Psoas muscle (tissue), 8 donors: ENCODE results near the gene PRAMEF17. TPM values are rescaled to one million over a fixed set of nuclear protein-coding genes. Genes with fewer than 3 reads are reported as not detected.
"Not testable (repeated sequence)": the region's sequence is repeated elsewhere in the genome, so short reads cannot be mapped to it uniquely, and the experiment has no call there.

Experiments used
- ATAC-seq, 4 donors: fragments of 200-7000 bp; cut with Tn5 transposase; one replicate each; pipeline ENCODE4 v1.9.1; 2020; ENCODE audit warnings: moderate library complexity in 3 of 4, mild to moderate bottlenecking in 2 of 4
- DNase-seq, 2 donors: peaks; one replicate each; pipeline ENCODE4 v3.0.0-alpha.2; 2020
- H3K27ac ChIP-seq: fragments of 200-600 bp; one replicate; pipeline ENCODE4 v1.8.0; 2022
- H3K27me3 ChIP-seq, 3 donors: fragments of 200-600 bp in 1 of 3; one replicate each; pipeline versions ENCODE4 v1.6.1 to v1.8.0; 2013 to 2022; ENCODE audit warnings: low read length in 2 of 3, mild to moderate bottlenecking in 2 of 3, moderate library complexity in 1 of 3; ENCODE audit not compliant: insufficient read depth in 3 of 3
- H3K36me3 ChIP-seq, 2 donors: fragments of 200-600 bp in 1 of 2; one replicate each; pipeline versions ENCODE4 v1.6.1 to v1.8.0; 2013 to 2022; ENCODE audit warnings: low read depth in 1 of 2, mild to moderate bottlenecking in 1 of 2, moderate library complexity in 1 of 2; ENCODE audit not compliant: insufficient read depth in 1 of 2
- H3K4me1 ChIP-seq: fragments of 200-600 bp; one replicate; pipeline ENCODE4 v1.8.0; 2022
- H3K4me3 ChIP-seq: fragments of 200-600 bp; one replicate; pipeline ENCODE4 v1.8.0; 2022; ENCODE audit warnings: mild to moderate bottlenecking
- H3K9me3 ChIP-seq: fragments of 200-600 bp; one replicate; pipeline ENCODE4 v1.8.0; 2022
- WGBS, 3 donors: extraction: QIAGEN DNeasy Blood & Tissue Kit; methylation state at CpG; one replicate each; pipeline versions ENCODE4 v1.1.6 to v1.1.7; 2013; 5-methylcytosine and 5-hydroxymethylcytosine counted together
- intact Hi-C, 2 donors: fragments of 100-400 bp; cut with DNase I; formaldehyde crosslinking; loops; one replicate each; pipeline versions ENCODE4 v1.11.0 to v1.14.2; 2022
- polyA plus RNA-seq, 3 donors: library from polyadenylated mRNA; stranded (reverse); fragments of 200-250 nt; gene quantifications; one replicate each; pipeline ENCODE4 v1.2.3, GENCODE V29; 2013
- total RNA-seq, 4 donors: library from RNA; stranded (reverse); fragmentation: NEBNext Ultra II Directional in 2 of 4; extraction: Animal tissue kit (Norgen Biotek cat#: 25700) in 2 of 4; gene quantifications; one replicate each; pipeline versions ENCODE4 v1.2.1 to v1.2.4, GENCODE V29; 2021 to 2023
- TF ChIP-seq, protein P1 (sequence below): fragments of 200-600 bp; IDR thresholded peaks from one replicate; pipeline ENCODE4 v1.8.0; 2022; ENCODE audit warnings: antibody characterized with exemption
- donor health status: healthy with polysubstance abuse.
- donor health status: DM: no; HTN: no; CAD: no; lungs with moderate emphysema.
- donor health status: Bipolar disorder and iron deficiency.
- donor health status: healthy.
- donor health status: DM: yes; HTN: yes; CAD: no.
- donor health status: DM: no; HTN: no; CAD: no.
- donor health status: DM: no; HTN: no; CAD: no.
- donor health status: DM: yes; HTN: yes; CAD: no.

The PRAMEF17 gene
- total and polyA plus RNA-seq, 7 donors: not detected

DNA sequence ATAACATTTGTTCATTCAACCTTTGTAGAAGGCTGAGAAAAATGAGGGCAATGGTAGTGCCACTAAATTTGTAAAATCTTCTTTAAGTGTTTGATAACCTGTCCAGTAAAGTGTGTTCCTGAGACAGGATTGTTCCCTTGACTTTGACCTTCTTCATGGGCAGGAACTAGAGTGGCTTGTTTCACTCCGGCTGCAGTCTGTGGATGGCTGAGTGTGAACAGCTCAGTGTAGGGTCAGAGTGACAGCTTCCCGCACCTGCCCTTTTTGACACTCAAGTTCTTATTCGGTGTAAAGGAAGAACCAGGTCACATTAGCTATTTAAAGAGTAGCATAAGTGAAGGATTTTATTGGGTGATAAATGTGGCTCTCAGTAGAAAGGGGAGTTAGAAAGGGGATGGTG, 9.1 kb upstream of the PRAMEF17 start:
- intact Hi-C loops, H3K4me1 ChIP-seq, H3K4me3 ChIP-seq, H3K36me3 ChIP-seq, H3K9me3 ChIP-seq, H3K27ac ChIP-seq, ATAC-seq, DNase-seq, H3K27me3 ChIP-seq: not testable (repeated sequence)
- WGBS, 3 donors: 38 to 68% (median 41%) methylated on average over 3 of the region's 3 CpGs

DNA sequence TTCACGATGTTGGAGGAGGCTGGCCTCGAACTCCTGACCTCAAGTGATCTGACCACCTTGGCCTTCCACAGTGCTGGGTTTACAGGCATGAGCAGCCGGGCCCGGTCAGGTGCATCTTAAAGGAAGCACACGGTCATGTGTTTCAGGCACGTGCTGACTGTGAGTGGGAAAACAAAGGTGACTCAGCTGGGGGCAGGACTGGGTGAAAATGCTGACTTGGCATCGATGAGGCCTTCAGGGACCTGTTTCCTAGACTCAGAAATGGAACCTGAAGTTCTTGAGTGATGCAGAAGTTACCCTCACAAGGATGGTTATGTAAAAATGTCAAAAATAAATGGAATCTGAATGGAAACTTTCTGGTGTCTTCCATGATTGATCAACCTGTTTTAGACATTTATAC, 3.6 kb downstream of the PRAMEF17 start:
- DNase-seq, H3K27me3 ChIP-seq, H3K36me3 ChIP-seq, intact Hi-C loops, ATAC-seq, H3K4me1 ChIP-seq, H3K9me3 ChIP-seq, H3K4me3 ChIP-seq, H3K27ac ChIP-seq: not testable (repeated sequence)
- WGBS, 3 donors: 72 to 79% (median 77%) methylated on average over 7 of the region's 7 CpGs

DNA sequence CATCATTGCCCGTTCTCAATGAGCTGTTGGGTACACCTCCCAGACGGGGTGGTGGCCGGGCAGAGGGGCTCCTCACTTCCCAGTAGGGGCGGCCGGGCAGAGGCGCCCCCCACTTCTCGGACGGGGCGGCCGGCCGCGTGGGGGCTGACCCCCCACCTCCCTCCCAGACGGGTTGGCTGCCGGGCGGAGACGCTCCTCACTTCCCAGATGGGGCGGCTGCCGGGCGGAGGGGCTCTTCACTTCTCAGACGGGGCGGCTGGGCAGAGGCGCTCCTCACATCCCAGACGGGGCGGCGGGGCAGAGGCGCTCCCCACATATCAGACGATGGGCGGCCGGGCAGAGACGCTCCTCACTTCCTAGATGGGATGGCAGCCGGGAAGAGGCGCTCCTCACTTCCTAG, 5.3 kb downstream of the PRAMEF17 start:
- DNase-seq, H3K9me3 ChIP-seq, ATAC-seq, H3K36me3 ChIP-seq, H3K27me3 ChIP-seq, H3K27ac ChIP-seq, intact Hi-C loops, H3K4me3 ChIP-seq, H3K4me1 ChIP-seq: not testable (repeated sequence)
- 90 to 95% (median 93%) methylated on average over 23 to 32 of the region's 32 CpGs for WGBS, 3 donors

DNA sequence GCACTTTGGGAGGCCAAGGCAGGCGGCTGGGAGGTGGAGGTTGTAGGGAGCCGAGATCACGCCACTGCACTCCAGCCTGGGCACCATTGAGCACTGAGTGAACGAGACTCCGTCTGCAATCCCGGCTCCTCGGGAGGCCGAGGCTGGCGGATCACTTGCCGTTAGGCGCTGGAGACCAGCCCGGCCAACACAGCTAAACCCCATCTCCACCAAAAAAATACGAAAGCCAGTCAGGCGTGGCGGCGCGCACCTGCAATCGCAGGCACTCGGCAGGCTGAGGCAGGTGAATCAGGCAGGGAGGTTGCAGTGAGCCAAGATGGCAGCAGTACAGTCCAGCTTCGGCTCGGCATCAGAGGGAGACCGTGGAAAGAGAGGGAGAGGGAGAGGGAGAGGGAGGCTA, 5.9 kb downstream of the PRAMEF17 start:
- H3K27me3 ChIP-seq, DNase-seq, H3K4me1 ChIP-seq, H3K4me3 ChIP-seq, H3K27ac ChIP-seq, intact Hi-C loops, ATAC-seq, H3K9me3 ChIP-seq, H3K36me3 ChIP-seq: not testable (repeated sequence)
- 95 to 96% (median 96%) methylated on average over 17 to 22 of the region's 22 CpGs for WGBS, 3 donors

DNA sequence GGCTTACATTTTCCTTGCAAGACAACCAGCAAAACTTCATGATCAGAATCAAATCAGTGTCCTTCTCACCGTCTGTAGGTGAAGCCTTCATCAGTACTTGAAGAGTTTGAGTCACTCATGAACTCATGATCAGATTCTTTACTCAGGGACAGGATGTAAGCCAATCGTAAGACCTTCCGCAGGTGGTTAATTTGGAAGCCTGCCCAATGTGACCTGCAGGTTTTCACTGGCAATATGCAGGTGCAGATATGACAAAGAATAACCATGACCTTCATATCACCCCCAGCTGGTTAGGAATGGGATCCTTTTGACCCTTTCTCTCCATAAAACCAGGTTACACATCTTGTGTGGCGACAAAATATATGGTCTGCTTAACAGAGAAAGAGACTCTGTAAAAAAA, 18.4 kb downstream of the PRAMEF17 start:
- ATAC-seq: no peak

DNA sequence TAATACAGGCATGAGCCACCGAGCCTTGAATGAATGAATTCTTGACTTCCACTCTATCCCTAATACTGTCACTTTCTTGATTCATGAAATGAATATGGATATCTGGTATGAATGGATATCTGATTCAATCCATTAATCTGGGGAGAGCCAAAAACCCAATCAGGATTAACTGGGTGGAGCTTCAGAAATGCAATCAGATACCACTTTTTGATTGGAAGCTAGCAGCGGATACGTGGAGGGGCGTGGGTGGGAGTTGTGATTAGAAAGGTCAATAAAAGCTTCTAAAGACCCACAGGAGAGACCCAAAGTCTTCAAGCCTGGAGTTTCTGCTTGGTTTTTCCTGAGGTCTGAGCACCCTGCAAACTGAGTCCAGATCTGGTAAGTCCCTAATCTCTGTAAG, 20.7 kb downstream of the PRAMEF17 start, which contains the start of gene PRAMEF20:
TSS of gene PRAMEF20 (plus strand) at position 301 of the 400 bp plus-strand sequence. CDS start 5,905 bp downstream, outside the sequence.
- DNase-seq, H3K9me3 ChIP-seq, H3K36me3 ChIP-seq, H3K27ac ChIP-seq, H3K27me3 ChIP-seq, H3K4me1 ChIP-seq, intact Hi-C loops, H3K4me3 ChIP-seq, ATAC-seq: not testable (repeated sequence)
- 72 to 83% (median 74%) methylated on average over 4 of the region's 4 CpGs for WGBS, 3 donors

More for the DNA sequence above, 18.4 kb downstream of the PRAMEF17 start:
- DNase-seq: no peak
- Histone ChIP-seq H3K4me1 (no peaks in the 10 kb centered on the region), H3K9me3 (no peaks in the 10 kb centered on the region), H3K36me3 (no peaks in the 10 kb centered on the region), H3K27ac (no peak overlapping the region), H3K4me3 (no peak overlapping the region), H3K27me3 (no peaks in the 10 kb centered on the region)
- intact Hi-C loops: no loop called here
- 76 to 78% (median 77%) methylated on average over 4 of the region's 4 CpGs for WGBS, 3 donors
- TF ChIP-seq, protein P1, sequence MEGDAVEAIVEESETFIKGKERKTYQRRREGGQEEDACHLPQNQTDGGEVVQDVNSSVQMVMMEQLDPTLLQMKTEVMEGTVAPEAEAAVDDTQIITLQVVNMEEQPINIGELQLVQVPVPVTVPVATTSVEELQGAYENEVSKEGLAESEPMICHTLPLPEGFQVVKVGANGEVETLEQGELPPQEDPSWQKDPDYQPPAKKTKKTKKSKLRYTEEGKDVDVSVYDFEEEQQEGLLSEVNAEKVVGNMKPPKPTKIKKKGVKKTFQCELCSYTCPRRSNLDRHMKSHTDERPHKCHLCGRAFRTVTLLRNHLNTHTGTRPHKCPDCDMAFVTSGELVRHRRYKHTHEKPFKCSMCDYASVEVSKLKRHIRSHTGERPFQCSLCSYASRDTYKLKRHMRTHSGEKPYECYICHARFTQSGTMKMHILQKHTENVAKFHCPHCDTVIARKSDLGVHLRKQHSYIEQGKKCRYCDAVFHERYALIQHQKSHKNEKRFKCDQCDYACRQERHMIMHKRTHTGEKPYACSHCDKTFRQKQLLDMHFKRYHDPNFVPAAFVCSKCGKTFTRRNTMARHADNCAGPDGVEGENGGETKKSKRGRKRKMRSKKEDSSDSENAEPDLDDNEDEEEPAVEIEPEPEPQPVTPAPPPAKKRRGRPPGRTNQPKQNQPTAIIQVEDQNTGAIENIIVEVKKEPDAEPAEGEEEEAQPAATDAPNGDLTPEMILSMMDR: no peak

DNA sequence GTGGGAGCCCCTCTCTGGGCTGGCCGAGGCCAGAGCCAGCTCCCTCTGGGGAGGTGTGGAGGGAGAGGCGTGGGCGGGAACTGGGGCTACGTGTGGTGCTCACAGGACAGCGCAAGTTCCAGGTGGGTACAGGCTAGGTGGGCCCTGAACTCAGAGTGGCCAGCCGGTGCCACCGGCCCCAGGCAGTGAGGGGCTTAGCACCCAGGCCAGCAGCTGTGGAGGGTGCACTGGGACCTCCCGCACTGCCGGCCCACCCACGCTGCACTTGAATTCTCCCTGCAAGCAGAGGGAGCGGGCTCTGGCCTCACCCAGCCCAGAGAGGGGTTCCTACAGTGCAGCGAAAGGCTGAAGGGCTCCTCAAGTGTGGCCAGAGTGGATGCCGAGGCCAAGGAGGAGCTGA, 41.1 kb downstream of the PRAMEF17 start:
- Histone ChIP-seq H3K4me1 (peaks cover 5% of the 10 kb centered on the region), H3K36me3 (no peaks in the 10 kb centered on the region), H3K27ac (no peak overlapping the region), H3K27me3 (no peaks in the 10 kb centered on the region), H3K9me3 (no peaks in the 10 kb centered on the region), H3K4me3 (no peak overlapping the region)
- ATAC-seq: no peak
- TF ChIP-seq, protein P1: no peak
- 89 to 94% (median 93%) methylated on average over 13 of the region's 13 CpGs for WGBS, 3 donors
- intact Hi-C loops: no loop called here
- DNase-seq: no peak
